Fibroblast of lung (primary cell): ENCODE measurements around the gene IER5L. TPM values are rescaled to one million over a fixed set of nuclear protein-coding genes. Genes with fewer than 3 reads are reported as not detected.
"Not testable (repeated sequence)": the region's sequence is repeated elsewhere in the genome, so short reads cannot be mapped to it uniquely, and the experiment has no call there.

Source experiments
- DNase-seq, 2 donors: peaks; one replicate each; pipeline versions ENCODE4 v3.0.0 to v3.0.0-alpha.2; 2010; ENCODE audit warnings: low read depth in 2 of 2
- H2AFZ ChIP-seq: 2 replicates; pipeline ENCODE4 v1.5.1; 2012; ENCODE audit warnings: low read length, control low read depth, inconsistent platforms
- H3K27ac ChIP-seq: 2 replicates; pipeline ENCODE4 v1.5.1; 2011; ENCODE audit warnings: low read length, control low read depth; ENCODE audit not compliant: insufficient read depth
- H3K27me3 ChIP-seq: 2 replicates; pipeline ENCODE4 v1.5.1; 2011; ENCODE audit warnings: mild to moderate bottlenecking, low read length; ENCODE audit not compliant: control insufficient read depth, insufficient read depth
- H3K36me3 ChIP-seq: 2 replicates; pipeline ENCODE4 v1.5.1; 2011; ENCODE audit warnings: low read length; ENCODE audit not compliant: control insufficient read depth, insufficient read depth
- H3K4me1 ChIP-seq: 2 replicates; pipeline ENCODE4 v1.5.1; 2011; ENCODE audit warnings: low read length; ENCODE audit not compliant: control insufficient read depth, insufficient read depth; ENCODE audit errors: extremely low read depth
- H3K4me2 ChIP-seq: 2 replicates; pipeline ENCODE4 v1.5.1; 2011; ENCODE audit warnings: low read length, control low read depth; ENCODE audit not compliant: insufficient read depth; ENCODE audit errors: extremely low read depth
- H3K4me3 ChIP-seq, 4 experiments: fragments of 200-600 bp in 1 of 4; sonication (generic) in 1 of 4; replicated peaks in 1 of 4; 2 replicates each; pipeline ENCODE4 v1.5.1; 2011 to 2016; ENCODE audit warnings: low read length in 4 of 4, low read depth in 3 of 4, mild to moderate bottlenecking in 3 of 4, control low read depth in 2 of 4, inconsistent platforms in 1 of 4, mixed read lengths in 1 of 4; ENCODE audit not compliant: insufficient read depth in 1 of 4; ENCODE audit errors: control extremely low read depth in 1 of 4
- H3K79me2 ChIP-seq: 2 replicates; pipeline ENCODE4 v1.5.1; 2012; ENCODE audit warnings: mild to moderate bottlenecking, low read length, inconsistent platforms; ENCODE audit not compliant: control insufficient read depth, insufficient read depth
- H3K9ac ChIP-seq: 2 replicates; pipeline ENCODE4 v1.5.1; 2011; ENCODE audit warnings: mild to moderate bottlenecking, low read length, control low read depth; ENCODE audit not compliant: insufficient read depth
- H3K9me3 ChIP-seq: 2 replicates; pipeline ENCODE4 v1.5.1; 2012; ENCODE audit warnings: low read depth, low read length; ENCODE audit not compliant: control insufficient read depth, insufficient read depth
- H4K20me1 ChIP-seq: 2 replicates; pipeline ENCODE4 v1.5.1; 2011; ENCODE audit warnings: low read length; ENCODE audit not compliant: control insufficient read depth, insufficient read depth; ENCODE audit errors: extremely low read depth
- EZH2 ChIP-seq: IDR thresholded peaks from 2 replicates; pipeline ENCODE4 v1.5.1; 2012; ENCODE audit warnings: low read length, control low read depth, mild to moderate bottlenecking; ENCODE audit errors: missing control alignments
- polyA plus RNA-seq, 2 donors: library from polyadenylated mRNA; depleted of rRNA in 1 of 2; stranded (reverse) in 1 of 2; unstranded in 1 of 2; fragments of >200 nt; gene quantifications; 2 replicates each; pipeline ENCODE4 v1.2.1, GENCODE V29; 2011 to 2012; ENCODE audit warnings: missing spikeins in 1 of 2
- total RNA-seq: library from RNA; depleted of rRNA; stranded (reverse); fragments of >200 nt; gene quantifications from 2 replicates; pipeline ENCODE4 v1.2.1, GENCODE V29; 2014
- TF ChIP-seq, protein P1 (sequence below), 2 donors: IDR thresholded peaks in 1 of 2; conservative IDR thresholded peaks in 1 of 2; 1 replicate in 1 of 2; 2 replicates in 1 of 2; pipeline ENCODE4 v1.5.1; 2011 to 2012; ENCODE audit warnings: low read length in 2 of 2, control low read depth in 1 of 2, inconsistent platforms in 1 of 2, low read depth in 1 of 2, mild to moderate bottlenecking in 1 of 2

IER5L gene
- total and polyA plus RNA-seq, 2 donors (not counting 1 experiment from before 2014, with no cell fraction given): 9.2 to 71.5 TPM

DNA sequence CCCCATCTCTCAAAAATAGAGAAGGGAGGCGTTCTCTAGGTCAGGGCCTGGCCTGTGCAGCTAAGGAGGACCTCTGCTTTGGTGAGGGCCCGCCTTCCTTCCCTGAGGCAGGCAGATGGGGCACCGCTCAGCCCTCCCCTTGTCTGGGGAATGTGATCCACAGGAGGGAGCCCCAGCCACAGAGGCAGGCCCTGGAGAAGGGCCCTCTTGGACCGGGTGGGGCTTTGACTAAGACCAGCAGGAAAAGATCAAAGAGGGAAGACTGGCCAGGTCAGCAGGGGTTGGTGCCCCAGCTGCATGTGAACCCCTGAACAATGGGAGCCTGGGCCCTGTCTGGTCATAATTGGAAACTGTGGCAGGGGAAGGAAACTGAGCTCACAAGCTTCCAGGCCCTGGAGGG lies 45.0 kb downstream of the IER5L start:
- Histone ChIP-seq H3K4me2 (no peak overlapping the region), H3K36me3 (peaks cover 13% of the 10 kb centered on the region)
- no peak for DNase-seq

DNA sequence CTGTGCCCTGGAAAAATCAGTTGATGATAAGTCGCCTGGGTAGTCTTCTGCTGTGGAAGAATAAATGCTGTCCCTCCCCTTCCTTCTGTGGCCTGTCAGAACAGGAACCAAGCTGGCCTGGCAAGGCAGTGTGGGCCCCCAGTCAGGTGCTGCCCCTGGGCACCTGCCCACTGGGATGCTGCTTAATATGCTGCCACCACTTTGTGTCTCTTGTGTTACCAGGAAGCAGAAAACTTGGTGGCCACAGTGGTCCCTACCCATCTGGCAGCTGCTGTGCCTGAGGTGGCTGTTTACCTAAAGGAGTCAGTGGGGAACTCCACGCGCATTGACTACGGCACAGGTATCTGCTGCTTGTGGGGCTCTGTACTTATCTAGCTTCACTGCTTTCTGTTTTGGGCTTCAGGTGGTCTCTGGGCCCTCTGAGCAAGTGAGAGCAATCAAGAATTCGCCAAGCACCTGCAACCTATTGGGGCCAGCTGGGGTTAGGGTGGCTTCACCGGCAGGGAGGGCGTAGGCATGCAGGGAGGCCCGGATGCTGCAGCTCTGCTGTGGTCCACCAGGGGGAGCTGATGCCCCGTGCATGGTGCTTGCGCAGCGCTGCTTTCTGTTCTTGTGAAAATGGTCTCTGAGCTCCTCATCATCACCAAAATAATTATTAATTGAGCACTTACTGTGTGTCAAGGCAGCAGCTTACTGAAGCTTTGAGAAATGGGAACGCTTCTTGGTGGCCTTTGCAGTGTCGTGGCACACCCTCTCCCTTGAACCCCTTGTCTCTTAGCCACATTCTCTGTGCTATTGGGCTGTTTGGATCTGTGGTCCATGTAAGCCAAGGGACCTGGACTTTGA lies 46.5 kb downstream of the IER5L start:
- DNase-seq: peak; percentile 41 to 65
- Histone ChIP-seq H3K36me3 (peaks cover 12% of the 10 kb centered on the region), H3K9ac (no peak overlapping the region), H3K79me2 (no peaks in the 10 kb centered on the region), H3K4me3 (no peak overlapping the region), H3K27ac (no peak overlapping the region), H4K20me1 (no peaks in the 10 kb centered on the region), H2AFZ (no peak overlapping the region), H3K27me3 (no peaks in the 10 kb centered on the region), H3K9me3 (no peaks in the 10 kb centered on the region), H3K4me1 (no peaks in the 10 kb centered on the region), H3K4me2 (no peak overlapping the region)
- TF ChIP-seq, protein P1, sequence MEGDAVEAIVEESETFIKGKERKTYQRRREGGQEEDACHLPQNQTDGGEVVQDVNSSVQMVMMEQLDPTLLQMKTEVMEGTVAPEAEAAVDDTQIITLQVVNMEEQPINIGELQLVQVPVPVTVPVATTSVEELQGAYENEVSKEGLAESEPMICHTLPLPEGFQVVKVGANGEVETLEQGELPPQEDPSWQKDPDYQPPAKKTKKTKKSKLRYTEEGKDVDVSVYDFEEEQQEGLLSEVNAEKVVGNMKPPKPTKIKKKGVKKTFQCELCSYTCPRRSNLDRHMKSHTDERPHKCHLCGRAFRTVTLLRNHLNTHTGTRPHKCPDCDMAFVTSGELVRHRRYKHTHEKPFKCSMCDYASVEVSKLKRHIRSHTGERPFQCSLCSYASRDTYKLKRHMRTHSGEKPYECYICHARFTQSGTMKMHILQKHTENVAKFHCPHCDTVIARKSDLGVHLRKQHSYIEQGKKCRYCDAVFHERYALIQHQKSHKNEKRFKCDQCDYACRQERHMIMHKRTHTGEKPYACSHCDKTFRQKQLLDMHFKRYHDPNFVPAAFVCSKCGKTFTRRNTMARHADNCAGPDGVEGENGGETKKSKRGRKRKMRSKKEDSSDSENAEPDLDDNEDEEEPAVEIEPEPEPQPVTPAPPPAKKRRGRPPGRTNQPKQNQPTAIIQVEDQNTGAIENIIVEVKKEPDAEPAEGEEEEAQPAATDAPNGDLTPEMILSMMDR (conservative IDR thresholded peaks at IDR 0.05 in 1 of 2, IDR thresholded peaks at IDR 0.05 in 1 of 2; ENCODE audit: low read depth in 1 of 2, low read length in 2 of 2): peak; percentile 89 to 99
- no peak for TF ChIP-seq EZH2

More for the DNA sequence above, 45.0 kb downstream of the IER5L start:
- Histone ChIP-seq H2AFZ (no peak overlapping the region), H3K27me3 (no peaks in the 10 kb centered on the region), H3K27ac (no peak overlapping the region), H3K4me3 (no peak overlapping the region), H3K9me3 (no peaks in the 10 kb centered on the region), H3K9ac (no peak overlapping the region), H3K4me1 (peaks cover 6% of the 10 kb centered on the region), H3K79me2 (no peaks in the 10 kb centered on the region), H4K20me1 (no peaks in the 10 kb centered on the region)
- no peak for TF ChIP-seq EZH2
- TF ChIP-seq, protein P1 (conservative IDR thresholded peaks at IDR 0.05 in 1 of 2, IDR thresholded peaks at IDR 0.05 in 1 of 2; ENCODE audit: low read depth in 1 of 2, low read length in 2 of 2): no peak

GRCh38 chr9:129130791-129131190 lies 47.3 kb downstream of the IER5L start:
- no peak overlapping the region for H3K4me3 ChIP-seq
- no peak overlapping the region for H3K9ac ChIP-seq
- no peaks in the 10 kb centered on the region for H3K9me3 ChIP-seq
- no peak overlapping the region for H3K27ac ChIP-seq
- TF ChIP-seq, protein P1 (conservative IDR thresholded peaks at IDR 0.05 in 1 of 2, IDR thresholded peaks at IDR 0.05 in 1 of 2; ENCODE audit: low read depth in 1 of 2, low read length in 2 of 2): no peak
- no peak for TF ChIP-seq EZH2
- H3K4me2 ChIP-seq: no peak overlapping the region
- DNase-seq: no peak
- H3K4me1 ChIP-seq: no peaks in the 10 kb centered on the region
- peaks cover 10% of the 10 kb centered on the region for H3K36me3 ChIP-seq
- H3K79me2 ChIP-seq: no peaks in the 10 kb centered on the region
- no peaks in the 10 kb centered on the region for H3K27me3 ChIP-seq
- no peaks in the 10 kb centered on the region for H4K20me1 ChIP-seq
- H2AFZ ChIP-seq: no peak overlapping the region

GRCh38 chr9:129130271-129130670 lies 47.8 kb downstream of the IER5L start:
- H2AFZ ChIP-seq, H3K4me2 ChIP-seq, DNase-seq, H3K27ac ChIP-seq, H3K36me3 ChIP-seq, H3K79me2 ChIP-seq, H4K20me1 ChIP-seq, H3K4me1 ChIP-seq, H3K9ac ChIP-seq, H3K4me3 ChIP-seq, H3K9me3 ChIP-seq, H3K27me3 ChIP-seq: not testable (repeated sequence)
